GM19467 (cell line): ENCODE results near the gene NPAS3.

ENCODE experiments used
- ATAC-seq: cut with Tn5 transposase; IDR thresholded peaks from one replicate; pipeline ENCODE4 v1.9.1; 2021; ENCODE audit warnings: mild to moderate bottlenecking, moderate library complexity; ENCODE audit not compliant: unreplicated experiment

NPAS3 gene

DNA sequence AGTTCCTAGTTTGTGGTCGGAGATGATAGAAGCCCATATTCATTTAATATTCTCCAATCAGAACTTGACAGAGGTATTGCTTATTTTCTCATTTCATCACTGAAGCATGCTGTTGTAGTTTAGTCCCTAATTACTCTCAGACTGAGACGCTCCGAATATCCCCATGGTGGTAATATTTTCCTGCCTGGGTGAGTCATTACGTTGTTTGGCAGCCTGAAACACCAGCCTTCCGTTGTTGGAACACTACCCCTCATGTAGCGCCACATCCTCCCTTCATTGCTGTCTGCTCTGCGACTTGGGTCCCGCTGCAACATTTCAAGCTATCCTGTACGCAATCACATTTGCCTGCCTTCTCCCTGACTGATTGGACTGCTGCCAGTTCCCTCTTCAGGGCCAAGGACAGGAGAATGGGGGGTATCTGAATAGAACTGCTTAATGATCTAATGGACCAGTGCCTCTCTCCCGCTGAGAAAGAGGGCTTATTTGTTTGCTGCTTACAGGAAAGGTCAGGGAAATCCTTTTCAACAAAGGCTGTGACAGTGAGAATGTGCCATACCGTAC lies 369.1 kb downstream of the NPAS3 start:
- no peak for ATAC-seq

DNA sequence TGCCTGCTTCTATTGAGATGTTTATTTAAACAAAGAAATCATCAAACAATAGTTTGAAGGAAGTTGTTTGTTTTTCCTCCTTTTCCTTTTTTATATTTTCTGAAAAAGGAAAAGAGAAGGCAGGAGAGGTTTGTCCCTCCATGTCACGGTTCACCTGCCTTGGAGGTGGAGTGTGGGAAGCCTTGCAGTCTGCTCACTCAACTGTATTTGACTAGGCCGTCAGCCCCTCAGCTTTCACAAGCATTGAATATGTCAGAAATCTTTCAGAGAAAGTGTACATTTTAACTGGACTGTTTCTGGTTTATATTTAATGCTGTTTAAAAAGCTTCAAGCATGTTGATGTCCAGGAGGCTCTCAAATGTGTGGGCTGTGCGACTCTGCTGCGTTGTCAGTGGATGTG lies 370.4 kb downstream of the NPAS3 start:
- no peak for ATAC-seq

DNA sequence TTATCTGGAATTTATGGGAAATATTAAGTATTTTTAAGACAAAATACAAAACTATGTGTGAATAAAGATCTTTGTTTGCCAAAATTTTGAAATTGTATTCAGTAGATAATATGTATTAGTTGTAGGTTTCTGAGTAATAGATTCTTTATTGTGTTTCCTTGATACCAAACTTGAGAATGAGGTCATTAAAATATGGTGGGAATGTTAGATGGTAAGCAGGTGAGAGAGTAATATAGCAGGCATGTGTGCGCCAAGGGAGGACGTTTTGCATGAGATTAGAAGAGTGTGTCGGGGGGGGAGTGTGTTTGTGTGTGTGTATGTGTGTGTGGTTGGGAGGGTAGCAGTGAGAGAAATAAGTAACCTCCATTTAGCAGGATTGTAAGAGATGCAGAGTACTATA lies 376.5 kb downstream of the NPAS3 start:
- no peak for ATAC-seq

DNA sequence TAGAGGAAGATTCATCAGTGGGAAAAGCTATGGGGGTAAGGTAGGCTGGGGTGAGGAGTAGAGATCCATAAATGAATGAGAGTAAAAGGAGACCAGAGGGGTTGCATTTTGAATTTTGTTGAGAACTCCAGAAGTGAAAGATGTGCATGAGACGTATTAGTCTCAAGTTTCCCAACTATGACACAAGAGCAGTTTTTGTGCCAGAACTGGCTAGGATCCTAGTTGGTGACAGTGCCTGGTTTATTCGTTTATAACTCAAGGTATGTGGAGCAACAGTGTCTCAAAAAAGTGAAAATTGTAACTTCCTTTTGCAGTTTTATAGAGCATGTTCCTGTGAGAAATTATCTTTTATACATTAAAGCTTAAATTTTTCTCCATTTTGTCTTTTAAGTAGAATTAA lies 377.0 kb downstream of the NPAS3 start:
- ATAC-seq: no peak

DNA sequence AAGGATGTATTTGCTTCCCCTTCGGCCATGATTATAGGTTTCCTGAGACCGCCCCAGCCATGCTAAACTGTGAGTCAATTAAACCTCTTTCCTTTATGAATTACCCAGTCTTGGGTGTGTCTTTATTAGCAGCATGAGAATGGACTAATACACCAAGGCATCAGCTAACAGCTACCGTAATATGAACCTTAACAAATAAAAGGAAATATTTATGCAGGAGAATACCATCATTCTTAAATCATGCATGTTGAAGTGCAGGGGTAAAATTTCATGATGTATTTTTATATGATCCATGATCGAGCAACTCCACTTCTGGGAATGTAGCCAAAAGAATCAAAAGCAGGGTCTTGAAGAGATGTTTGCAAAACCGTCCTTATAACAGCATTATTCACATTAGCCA lies 379.0 kb downstream of the NPAS3 start:
- no peak for ATAC-seq

DNA sequence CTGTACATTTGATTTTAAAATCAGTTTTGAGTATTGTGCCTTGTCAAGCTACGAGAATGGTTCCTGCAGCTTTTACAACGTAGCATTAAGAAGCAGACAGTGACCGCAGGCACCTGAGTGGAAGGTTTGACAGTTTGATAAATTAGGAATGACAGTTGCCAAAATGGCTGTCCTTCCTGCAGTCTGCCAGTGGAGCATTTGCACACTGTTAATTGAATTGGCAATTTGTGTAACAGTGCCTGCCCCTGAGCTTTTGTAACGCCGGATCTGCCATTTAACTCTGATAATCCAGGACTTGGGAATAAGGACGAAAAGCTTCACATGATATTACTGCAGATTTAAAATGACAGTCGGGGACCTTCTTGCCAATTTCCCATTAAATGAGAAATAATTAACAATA lies 385.3 kb downstream of the NPAS3 start:
- no peak for ATAC-seq

DNA sequence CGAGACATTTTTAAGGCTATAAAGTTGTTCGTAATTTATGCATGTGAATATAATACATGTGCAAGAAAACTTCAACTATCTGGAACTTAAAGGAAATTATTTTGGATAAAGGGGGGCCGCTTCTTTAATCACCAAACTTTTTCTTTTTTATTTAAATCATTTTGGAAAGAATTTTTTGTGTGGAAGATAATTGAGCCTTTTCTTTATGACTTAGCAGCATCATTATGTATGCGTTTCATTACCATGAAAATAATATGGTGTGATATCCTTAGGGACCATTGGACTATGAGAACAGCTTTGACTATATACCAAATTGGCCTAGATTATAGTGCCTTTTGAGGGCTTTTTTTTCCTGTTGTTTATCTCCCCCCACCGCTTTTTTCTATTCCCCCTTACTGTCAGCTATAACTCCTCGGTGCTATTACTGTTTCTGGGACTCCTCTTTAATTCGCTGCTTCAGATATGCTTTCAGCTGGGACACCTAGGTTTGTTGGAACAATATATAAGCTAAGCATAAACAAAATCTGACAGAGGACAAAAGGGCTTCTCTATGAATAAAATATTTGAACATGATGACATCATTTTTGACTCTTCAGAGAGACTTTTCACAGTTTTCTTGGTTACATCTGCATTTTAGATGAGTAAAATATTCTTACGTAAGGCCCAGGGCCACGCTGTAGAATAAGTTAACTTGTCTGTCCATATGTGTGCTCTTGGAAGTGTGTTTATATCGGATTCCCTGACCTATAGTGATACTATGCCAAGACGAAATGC lies 392.7 kb downstream of the NPAS3 start:
- ATAC-seq: no peak

DNA sequence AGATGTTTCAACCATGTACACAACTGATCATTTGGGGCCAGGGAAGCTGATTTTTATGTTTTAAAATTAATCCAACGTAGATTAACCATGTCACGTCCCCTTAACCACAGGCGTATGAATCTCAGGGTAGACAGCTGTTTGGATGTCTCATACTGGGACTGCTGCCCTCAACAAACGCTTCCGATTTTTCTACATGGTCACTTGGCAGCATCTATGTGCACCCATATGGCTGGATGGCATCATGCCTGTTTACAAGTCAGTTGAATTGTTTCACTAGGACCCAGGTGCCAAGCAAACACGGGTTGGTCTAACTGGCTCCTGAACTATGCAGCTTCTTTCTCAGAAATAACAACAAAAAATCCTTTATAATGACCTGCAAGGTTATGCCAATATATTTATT lies 393.8 kb downstream of the NPAS3 start:
- no peak for ATAC-seq

DNA sequence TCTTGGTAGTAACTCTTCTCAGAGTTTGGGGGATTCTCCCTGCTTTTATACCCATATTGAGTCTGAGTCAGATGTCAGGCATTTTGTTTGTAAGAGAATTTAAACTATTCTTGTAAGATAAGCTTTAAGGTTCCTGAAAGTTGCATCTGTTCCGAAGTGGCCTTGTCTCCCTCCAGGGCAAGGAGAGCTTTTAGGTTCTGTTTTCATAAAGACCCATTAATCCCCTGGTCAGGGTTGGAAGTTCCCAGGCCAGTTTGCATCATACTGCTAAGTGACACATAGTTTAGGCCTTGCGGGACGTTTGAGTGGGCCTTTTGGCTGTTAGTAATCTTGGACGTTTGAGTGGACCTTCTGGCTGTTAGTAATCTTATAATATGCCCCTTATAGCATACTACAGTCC lies 396.7 kb downstream of the NPAS3 start:
- ATAC-seq: no peak

DNA sequence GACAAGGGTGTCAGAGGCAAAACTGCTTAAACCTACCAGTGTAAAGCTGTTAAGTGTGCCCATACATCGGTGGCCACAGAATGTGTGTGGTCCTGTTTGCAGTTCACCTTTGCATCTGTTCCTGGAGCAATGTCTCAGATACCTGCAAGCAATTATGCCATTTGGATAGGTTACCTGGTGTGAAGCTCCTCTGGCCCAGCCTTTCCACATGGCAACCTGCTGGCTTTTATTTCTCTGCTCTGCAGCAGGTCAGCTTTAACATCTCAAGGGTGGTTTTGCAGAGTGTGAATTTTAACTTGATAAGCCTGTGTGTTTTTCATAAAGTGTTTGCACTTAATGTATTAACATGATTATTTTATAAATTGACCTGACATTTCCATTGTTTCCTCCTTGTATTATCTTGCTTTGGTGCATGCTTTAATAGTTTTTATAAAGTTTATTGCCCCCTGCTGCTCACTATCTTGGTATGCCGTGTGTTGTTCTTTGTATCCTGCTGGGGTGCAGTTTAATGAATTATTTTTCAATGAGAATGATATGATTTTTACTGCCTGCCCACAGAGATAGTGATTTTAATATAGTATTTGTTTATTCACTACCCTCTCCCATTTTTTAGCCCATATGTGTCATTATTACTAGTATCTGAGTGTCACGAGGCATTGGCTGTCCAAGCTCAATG lies 403.8 kb downstream of the NPAS3 start:
- no peak for ATAC-seq

DNA sequence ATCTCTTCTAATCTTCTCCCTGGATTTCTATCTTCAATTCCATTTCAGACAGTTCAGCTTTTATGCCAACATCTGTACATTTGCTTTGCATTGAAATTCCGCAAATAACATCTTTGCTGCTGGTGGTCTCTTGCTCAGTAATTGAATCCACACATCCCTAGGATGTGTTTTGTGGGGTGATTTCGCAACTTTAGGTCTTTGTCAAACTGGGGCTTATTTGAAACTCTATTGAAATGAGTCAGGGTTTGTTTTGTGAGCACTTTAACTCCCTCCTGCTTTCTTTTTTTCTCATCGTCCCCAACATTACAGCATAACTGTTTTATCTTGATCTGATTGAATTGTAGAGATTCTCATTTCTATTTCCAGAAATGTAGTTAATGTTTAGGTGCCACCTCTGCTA lies 404.3 kb downstream of the NPAS3 start:
- no peak for ATAC-seq

DNA sequence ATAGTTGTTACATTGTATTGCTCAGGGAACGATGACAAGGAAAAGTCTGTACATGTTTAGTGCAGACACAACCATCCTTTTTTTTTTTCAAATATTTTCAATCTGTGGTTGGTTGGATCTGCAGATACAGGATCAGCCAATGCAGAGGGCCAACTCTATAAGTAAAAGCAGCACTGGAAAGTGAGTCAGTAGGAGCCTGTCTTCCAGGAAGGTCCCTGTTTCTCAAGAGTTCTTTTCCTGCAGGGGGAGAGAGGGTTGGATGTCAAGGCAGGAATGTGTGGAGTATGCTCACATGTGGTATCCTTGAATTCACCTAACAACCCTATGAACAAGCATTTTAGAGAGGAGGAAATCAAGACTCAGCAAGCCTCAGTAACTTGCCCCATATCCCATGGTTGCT lies 409.1 kb downstream of the NPAS3 start:
- no peak for ATAC-seq

DNA sequence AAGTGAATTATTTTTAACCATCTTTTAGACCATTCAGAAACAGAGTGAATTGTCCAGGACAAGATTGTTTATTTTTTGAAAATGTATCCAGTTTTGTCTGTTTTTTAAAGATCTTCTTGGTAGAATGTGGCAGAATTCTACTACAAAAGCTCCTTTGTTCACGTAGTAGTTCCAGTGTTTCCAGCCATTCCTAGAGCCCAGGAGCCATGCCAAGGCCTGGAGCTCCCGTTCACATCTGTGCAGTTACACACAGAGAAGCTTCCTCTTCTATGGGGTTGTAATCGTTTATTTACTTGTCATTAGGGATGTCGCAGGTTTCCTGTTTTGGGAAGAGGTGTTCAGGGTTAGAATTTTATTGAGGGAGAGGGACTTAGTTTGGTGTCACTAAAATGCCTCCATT lies 409.8 kb downstream of the NPAS3 start:
- ATAC-seq: no peak

DNA sequence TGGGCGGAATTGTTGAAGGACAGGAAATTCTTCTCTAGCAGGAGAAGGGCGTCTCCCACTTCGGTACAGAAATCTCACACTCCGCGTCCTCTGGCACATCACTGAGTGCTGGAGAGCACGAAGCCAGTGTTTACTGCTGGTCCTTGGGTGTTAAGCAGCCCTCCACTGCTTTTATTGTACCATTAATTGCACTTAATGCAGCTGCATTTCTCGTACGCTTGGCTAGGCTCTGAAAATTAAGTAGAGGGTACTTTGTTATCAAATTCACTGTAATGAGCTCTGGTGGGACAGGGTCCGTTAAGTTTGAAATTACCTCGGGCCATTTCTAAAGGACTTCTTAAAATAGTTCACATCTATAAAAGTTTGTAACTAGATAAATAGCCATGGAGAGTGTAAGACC lies 411.2 kb downstream of the NPAS3 start:
- ATAC-seq: no peak

DNA sequence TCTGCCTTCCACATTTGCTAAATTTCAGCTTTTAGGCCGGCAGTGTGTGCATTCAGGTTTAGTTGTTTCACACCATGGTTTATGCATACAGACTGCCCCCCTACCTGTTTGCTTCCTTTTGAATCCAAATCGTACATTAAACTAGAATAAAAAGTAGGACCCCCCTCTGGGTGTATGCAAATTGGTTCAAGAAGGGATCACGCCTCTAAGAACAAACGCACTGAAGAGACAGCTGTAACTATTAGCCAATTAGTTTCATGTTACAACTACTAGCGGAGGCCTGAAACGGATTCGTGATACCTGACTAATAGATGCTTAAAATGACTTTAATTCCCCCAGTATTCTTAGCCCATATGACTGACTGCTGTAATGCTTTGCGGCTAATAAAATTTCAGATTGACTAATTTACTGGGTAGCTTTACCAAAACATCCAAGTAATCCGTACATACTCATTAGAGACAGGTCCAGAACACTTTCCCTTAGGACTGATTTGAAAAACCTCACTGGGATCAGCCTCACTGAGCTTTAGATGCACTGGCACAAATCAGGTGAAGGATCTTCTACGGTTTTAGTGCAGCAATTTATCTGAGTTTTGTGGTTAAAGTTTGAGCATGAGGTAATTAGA lies 411.8 kb downstream of the NPAS3 start:
- ATAC-seq: no peak

DNA sequence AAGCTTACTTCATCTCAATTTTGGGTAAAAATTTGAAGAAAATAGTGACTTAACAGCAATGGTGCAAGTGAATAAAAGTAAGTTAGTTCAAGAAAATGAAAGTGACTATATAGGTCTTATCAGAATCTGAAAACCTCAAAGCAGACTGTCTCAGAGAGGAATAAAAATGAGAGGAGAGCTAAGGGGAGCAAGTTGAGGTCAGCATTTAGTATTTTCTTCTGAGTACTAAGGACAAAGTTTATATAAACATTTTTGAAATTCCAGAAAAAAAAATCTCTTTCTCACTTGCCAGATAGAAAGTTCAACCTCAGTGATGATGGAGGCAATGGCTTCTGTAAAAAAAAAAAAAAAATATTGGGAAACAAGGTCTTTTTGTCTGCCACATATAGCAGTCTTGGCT lies 414.1 kb downstream of the NPAS3 start:
- ATAC-seq: no peak

DNA sequence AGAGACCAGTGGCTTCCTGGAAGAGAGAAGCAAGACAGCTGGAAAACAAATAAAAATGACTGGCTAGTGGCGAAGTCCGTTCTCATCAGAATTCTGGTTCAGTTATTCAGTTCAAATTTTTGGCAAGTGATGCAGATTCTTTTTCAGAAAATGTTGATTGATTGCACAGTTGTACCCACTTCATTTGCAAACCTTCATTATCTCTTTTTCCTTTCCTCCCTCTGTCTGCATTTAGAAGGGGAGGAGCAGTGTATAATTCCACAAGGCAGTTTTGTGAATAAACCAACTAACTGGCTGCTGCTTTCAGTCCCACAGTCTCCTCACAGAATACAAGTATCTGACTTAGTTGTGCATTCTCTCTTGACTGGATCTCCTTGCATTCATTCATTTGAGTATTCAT lies 417.5 kb downstream of the NPAS3 start:
- ATAC-seq: no peak

DNA sequence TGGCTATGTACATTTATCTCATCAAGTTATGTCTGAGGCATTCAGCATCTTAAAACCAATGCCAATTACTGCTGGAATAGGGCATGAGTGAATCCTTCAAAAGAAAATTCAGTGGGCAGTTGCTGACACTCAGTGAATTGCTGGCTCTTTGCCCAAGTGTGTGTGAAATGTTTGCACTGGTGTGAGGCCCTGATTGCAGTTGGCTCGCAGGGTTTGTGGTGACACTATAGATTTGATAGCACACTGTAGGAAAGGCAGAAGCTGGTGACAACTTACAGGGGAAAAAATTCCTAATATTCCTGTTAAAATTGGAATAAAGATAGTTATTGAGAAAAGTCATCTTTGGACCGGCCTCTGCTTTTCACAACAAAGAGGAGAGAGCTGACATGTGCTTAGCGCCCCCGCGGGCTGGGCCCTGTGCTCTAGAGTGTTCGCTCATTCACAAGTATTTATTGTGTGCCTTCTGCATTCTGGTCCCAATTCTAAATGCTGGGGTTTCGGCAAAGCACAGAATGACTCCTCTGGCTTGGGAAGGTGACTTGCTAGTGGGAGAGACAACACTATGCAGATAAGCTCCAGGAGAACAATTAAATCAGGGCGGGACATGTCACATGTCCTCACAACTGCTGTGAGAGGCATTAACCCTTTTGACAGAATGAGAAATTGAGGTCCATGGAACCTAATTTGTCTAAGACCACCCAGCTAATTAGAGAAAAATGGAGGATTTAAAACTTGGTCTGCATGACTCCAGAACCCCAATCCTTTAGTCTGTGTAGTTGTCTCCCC lies 418.7 kb downstream of the NPAS3 start:
- no peak for ATAC-seq

DNA sequence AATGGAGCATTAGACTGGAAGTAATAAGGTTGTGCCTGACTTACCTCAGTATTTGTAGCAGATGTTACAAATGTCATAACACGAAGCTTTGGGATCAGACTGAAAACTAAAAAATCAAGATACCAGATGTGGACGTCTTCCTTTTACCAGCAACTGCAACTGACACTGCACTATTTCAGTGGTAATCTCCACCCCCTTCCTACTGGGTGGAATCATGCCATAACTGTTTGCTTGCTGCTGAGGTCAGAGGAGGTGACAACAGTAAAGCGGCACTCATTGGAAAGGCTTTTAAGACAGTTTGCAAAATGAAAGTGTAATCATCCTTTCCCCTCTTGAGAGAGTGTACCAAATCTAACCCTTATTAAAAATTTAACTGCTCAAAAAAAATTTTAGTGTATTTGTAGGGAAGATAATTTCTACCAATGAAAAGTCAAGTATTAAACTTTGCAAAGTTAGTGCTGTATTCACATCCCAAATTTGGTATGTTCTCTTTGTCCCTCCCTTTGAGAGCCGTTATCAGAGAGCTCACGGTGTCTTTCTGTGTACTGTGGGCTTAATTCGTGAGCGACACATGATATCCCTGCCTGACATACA lies 420.7 kb downstream of the NPAS3 start:
- no peak for ATAC-seq

DNA sequence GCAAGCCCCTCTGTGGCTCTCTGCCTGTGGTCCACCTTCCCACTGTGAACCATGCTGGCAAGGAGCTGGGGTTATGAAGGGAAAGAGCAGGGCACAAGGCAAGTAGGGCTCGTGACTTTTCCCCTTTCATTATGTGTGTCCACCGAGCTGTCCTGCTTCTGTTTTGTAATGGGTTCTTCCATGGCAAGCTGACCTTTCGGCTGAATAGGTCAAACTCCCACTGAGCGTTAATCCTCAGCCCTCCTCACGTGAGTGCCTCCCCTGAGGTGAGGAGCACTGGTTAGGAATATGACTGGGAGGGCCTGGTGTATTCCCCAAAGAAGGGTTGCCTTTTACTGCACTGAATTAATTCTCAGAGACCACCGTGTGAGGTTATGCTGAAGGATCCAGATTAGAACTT lies 424.3 kb downstream of the NPAS3 start:
- ATAC-seq: no peak

DNA sequence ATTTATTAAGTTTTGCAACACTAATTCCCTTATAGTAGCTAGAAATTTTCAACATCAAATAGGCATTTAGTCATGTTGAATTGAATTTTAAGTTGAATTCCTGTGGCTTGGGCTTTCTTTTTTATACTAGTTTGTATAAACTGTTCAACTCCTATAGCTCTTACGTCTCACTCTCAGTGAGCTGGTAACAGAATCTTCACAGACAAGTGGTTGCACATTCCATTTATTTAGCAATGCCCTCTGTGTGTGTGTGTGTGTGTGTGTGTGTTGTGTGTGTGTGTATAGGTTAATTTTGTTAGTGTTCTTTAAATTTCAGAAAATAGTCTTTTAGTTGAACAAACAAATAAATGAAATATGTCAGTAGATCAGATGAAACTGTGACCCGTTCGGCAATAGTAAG lies 425.0 kb downstream of the NPAS3 start:
- ATAC-seq: no peak
